ENCODE measurements around the gene SLC35A1. TPM values are rescaled to one million over a fixed set of nuclear protein-coding genes. Genes with fewer than 3 reads are reported as not detected.

The SLC35A1 gene
- total and polyA plus RNA-seq, 4 experiments from 2014 or later = 20.4 to 33.2 (median 28.7) TPM

DNA sequence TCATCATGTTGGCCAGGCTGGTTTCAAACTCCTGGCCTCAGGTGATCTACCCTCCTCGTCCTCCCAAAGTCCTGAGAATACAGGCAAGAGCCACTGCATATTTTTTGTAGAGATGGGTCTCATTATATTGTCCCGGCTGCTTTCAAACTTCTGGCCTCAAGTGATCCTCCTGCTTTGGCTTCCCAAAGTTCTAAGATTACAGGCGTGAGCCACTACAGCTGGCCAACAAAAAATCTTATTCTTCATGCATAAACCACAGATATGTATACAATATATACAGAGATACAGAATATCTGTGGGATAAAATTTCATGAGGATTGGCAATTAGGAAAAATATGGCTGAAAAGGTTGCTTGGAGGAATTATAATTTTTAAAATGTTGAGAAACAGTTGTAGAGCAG is 49.9 kb downstream of the SLC35A1 start:
- Mint-ChIP-seq H3K4me3 (no peak overlapping the region), H3K4me1 (peaks cover 0 to 5% (median 2%) of the 10 kb centered on the region in 4 donors), H3K9me3 (no peaks in the 10 kb centered on the region), H3K27me3 (no peaks in the 10 kb centered on the region), H3K36me3 (peaks cover 36 to 72% of the 10 kb centered on the region in 2 donors), H3K27ac (peak overlapping the region in 3 of 7 donors; percentile 22 to 70 (median 41))
- H3K9me3 ChIP-seq (ENCODE audit: control insufficient read depth in 1 of 2, low read length in 2 of 2) = no peaks in the 10 kb centered on the region
- H3K27me3 ChIP-seq (ENCODE audit: insufficient read depth, low read length) = no peaks in the 10 kb centered on the region
- ChIA-PET POLR2A (ENCODE audit: partially characterized antibody) (no interaction called here), CTCF (ENCODE audit: partially characterized antibody) (interaction anchor here (0.7 kb wide), 2 partner anchors 133 to 316 kb away, joined by 3 to 5 read pairs; no protein-coding TSS in a partner anchor)
- no peak for DNase-seq
- H3K36me3 ChIP-seq (ENCODE audit: insufficient read depth, low read length) = peaks cover 31% of the 10 kb centered on the region
- intact Hi-C loops (cut with micrococcal nuclease) = no loop called here
- no peak overlapping the region for H3K4me3 ChIP-seq (ENCODE audit: low read length in 2 of 2)
- no peak overlapping the region for H3K27ac ChIP-seq (ENCODE audit: low read depth, low read length)
- H3K4me1 ChIP-seq (ENCODE audit: insufficient read depth, low read length) = no peaks in the 10 kb centered on the region

DNA sequence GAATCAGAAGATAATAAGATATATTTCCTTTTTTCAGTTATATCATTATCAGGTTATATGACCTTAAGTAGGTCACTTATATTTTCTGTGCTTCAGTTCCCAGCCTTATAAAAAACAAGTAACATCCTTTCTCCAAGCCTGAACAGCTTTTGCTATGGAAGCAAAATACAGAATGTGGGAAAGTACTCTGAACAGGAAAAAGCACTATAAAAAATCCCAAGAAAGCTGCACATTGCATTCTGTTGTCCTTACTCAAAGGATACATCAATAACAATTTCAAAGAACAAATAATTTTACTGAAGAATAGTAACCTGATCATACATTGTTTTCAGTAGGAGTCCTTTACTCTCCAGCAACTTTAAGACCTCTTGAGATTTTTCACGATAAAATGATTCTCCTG is 56.4 kb downstream of the SLC35A1 start:
- POLR2A ChIA-PET (ENCODE audit: partially characterized antibody) = no interaction called here
- peaks cover 34 to 56% of the 10 kb centered on the region in 2 donors for H3K36me3 Mint-ChIP-seq
- H3K9me3 ChIP-seq (ENCODE audit: control insufficient read depth in 1 of 2, low read length in 2 of 2) = no peaks in the 10 kb centered on the region
- intact Hi-C loops (cut with micrococcal nuclease) = no loop called here
- peak overlapping the region in 3 of 7 donors; percentile 22 to 79 (median 79) for H3K27ac Mint-ChIP-seq
- peaks cover 13% of the 10 kb centered on the region for H3K36me3 ChIP-seq (ENCODE audit: insufficient read depth, low read length)
- no peaks in the 10 kb centered on the region for H3K27me3 Mint-ChIP-seq
- no peaks in the 10 kb centered on the region for H3K27me3 ChIP-seq (ENCODE audit: insufficient read depth, low read length)
- H3K9me3 Mint-ChIP-seq = no peaks in the 10 kb centered on the region
- CTCF ChIA-PET (ENCODE audit: partially characterized antibody) = no interaction called here
- no peaks in the 10 kb centered on the region for H3K4me1 ChIP-seq (ENCODE audit: insufficient read depth, low read length)
- H3K4me1 Mint-ChIP-seq = peaks cover 6 to 16% (median 13%) of the 10 kb centered on the region in 4 donors
- no peak overlapping the region for H3K27ac ChIP-seq (ENCODE audit: low read depth, low read length)
- no peak overlapping the region for H3K4me3 Mint-ChIP-seq
- H3K4me3 ChIP-seq (ENCODE audit: low read length in 2 of 2) = no peak overlapping the region
- DNase-seq = no peak

DNA sequence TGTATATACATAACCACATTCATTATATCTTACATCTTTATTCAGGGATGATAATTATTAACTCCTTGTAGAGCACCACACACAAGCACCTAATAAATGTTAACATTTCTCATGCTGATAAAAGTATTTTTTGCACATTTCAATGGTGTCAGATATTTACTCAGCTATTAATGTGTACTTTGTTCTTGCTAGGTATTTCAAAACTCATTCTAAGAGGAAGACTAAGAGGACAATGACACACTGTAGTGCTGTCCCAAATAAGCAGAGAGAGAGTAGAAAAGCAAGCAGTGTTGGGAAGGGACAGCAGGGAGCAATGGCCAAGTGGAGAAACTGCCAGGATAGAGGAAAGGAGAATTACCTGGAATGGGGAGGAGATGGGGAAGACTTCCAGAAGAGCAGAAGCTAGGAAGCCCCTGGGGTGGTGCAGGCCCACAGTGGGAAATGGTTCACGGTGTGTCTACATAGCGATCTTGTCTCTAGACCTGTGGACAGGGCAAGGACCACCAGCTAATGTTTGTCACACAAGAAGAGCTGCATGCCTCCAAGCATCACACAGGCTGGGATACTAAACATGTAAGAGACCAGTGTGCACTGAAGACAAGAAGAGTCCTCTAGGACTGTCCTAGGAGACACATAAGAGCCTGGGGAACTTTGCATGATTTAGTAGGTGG is 61.7 kb downstream of the SLC35A1 start:
- Histone ChIP-seq H3K9me3 (ENCODE audit: control insufficient read depth in 1 of 2, low read length in 2 of 2) (no peaks in the 10 kb centered on the region), H3K27me3 (ENCODE audit: insufficient read depth, low read length) (no peaks in the 10 kb centered on the region), H3K4me1 (ENCODE audit: insufficient read depth, low read length) (no peaks in the 10 kb centered on the region), H3K4me3 (ENCODE audit: low read length in 2 of 2) (no peak overlapping the region), H3K36me3 (ENCODE audit: insufficient read depth, low read length) (peaks cover 3% of the 10 kb centered on the region), H3K27ac (ENCODE audit: low read depth, low read length) (no peak overlapping the region)
- peaks cover 22 to 46% of the 10 kb centered on the region in 2 donors for H3K36me3 Mint-ChIP-seq
- POLR2A ChIA-PET (ENCODE audit: partially characterized antibody) = interaction anchor here (1.0 to 1.1 kb wide), 2 partner anchors 9 to 10 kb away, joined by 3 read pairs; no protein-coding TSS in a partner anchor
- CTCF ChIA-PET (ENCODE audit: partially characterized antibody) = no interaction called here
- H3K27ac Mint-ChIP-seq = peak overlapping the region in 5 of 7 donors; percentile 9 to 40 (median 20)
- H3K27me3 Mint-ChIP-seq = no peaks in the 10 kb centered on the region
- DNase-seq = no peak
- peaks cover 0 to 4% (median 3%) of the 10 kb centered on the region in 8 donors for H3K9me3 Mint-ChIP-seq
- peaks cover 5 to 13% (median 10%) of the 10 kb centered on the region in 4 donors for H3K4me1 Mint-ChIP-seq
- H3K4me3 Mint-ChIP-seq = peak overlapping the region in 1 of 8 donors; percentile 20
- intact Hi-C loops (cut with micrococcal nuclease) = no loop called here

DNA sequence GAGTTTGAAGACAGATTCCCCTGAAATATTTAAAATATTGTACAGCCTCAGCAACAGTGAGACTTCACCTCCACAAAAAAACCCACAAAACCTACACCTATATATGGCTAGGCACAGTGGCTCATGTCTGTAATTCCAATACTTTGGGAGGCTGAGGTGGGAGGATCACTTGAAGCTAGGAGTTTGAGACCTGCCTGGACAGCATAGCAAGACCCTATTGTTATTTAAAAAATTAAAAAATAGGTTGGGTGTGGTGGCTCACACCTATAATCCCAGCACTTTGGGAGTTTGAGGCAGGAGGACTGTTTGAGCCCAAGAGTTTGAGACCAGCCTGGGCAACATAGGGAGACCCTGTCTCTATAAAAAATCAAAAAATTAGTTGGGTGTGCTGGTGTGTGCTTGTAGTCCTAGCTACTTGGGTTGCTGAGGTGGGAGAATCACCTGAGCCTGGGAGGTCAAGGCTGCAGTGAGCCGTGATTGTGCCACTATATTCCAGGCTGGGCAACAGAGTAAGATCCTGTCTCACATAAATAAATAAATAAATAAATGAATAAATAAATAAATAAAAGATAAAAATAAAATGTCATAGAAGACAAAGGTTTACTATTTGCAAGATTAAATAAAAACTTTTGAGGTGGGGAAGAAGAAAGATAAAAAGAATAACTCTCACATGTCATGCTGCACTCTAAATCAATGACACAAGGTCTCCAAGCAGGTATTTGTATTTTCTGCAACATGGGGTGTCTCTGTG is 65.9 kb downstream of the SLC35A1 start:
- Mint-ChIP-seq H3K4me3 (no peak overlapping the region), H3K27ac (no peak overlapping the region), H3K9me3 (peaks cover 0 to 14% (median 8%) of the 10 kb centered on the region in 8 donors), H3K27me3 (no peaks in the 10 kb centered on the region), H3K36me3 (peaks cover 43 to 44% of the 10 kb centered on the region in 2 donors), H3K4me1 (peaks cover 4 to 9% (median 5%) of the 10 kb centered on the region in 4 donors)
- ChIA-PET POLR2A (ENCODE audit: partially characterized antibody) (no interaction called here), CTCF (ENCODE audit: partially characterized antibody) (no interaction called here)
- DNase-seq = no peak
- H3K4me3 ChIP-seq (ENCODE audit: low read length in 2 of 2) = no peak overlapping the region
- intact Hi-C loops (cut with micrococcal nuclease) = no loop called here
- H3K27ac ChIP-seq (ENCODE audit: low read depth, low read length) = no peak overlapping the region
- H3K36me3 ChIP-seq (ENCODE audit: insufficient read depth, low read length) = no peaks in the 10 kb centered on the region
- H3K4me1 ChIP-seq (ENCODE audit: insufficient read depth, low read length) = no peaks in the 10 kb centered on the region
- peaks cover 0 to 5% of the 10 kb centered on the region in 2 donors for H3K9me3 ChIP-seq (ENCODE audit: control insufficient read depth in 1 of 2, low read length in 2 of 2)
- H3K27me3 ChIP-seq (ENCODE audit: insufficient read depth, low read length) = no peaks in the 10 kb centered on the region

DNA sequence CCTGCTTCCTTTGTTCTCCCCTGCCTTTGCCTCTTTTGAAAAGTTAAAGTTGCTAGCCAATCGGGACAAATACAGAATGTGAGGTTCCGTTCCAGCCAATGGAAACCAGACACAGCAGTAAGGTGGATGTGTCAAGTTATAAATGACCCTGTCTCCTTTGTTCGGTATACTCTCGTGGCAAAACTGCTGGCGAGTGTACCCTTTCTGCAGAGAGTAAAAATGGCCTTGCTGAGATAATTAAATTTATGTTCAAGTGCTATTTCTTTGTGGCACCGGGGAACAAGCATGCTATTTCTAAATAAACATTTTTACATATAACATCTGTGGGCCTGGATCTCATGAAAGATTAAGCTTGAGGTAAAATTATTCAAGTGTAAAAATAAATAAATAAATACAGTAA is 66.8 kb downstream of the SLC35A1 start:
- no peak overlapping the region for H3K4me3 ChIP-seq (ENCODE audit: low read length in 2 of 2)
- no peaks in the 10 kb centered on the region for H3K27me3 Mint-ChIP-seq
- DNase-seq = no peak
- H3K4me1 ChIP-seq (ENCODE audit: insufficient read depth, low read length) = no peaks in the 10 kb centered on the region
- H3K27ac ChIP-seq (ENCODE audit: low read depth, low read length) = no peak overlapping the region
- intact Hi-C loops (cut with micrococcal nuclease) = no loop called here
- H3K4me1 Mint-ChIP-seq = peaks cover 1 to 7% (median 2%) of the 10 kb centered on the region in 4 donors
- ChIA-PET POLR2A (ENCODE audit: partially characterized antibody) (no interaction called here), CTCF (ENCODE audit: partially characterized antibody) (interaction anchor here (1.7 kb wide), 1 partner anchor 292 kb away, joined by 4 read pairs; no protein-coding TSS in a partner anchor)
- no peaks in the 10 kb centered on the region for H3K27me3 ChIP-seq (ENCODE audit: insufficient read depth, low read length)
- H3K27ac Mint-ChIP-seq = peak overlapping the region in 1 of 7 donors; percentile 21
- H3K4me3 Mint-ChIP-seq = no peak overlapping the region
- peaks cover 0 to 5% of the 10 kb centered on the region in 2 donors for H3K9me3 ChIP-seq (ENCODE audit: control insufficient read depth in 1 of 2, low read length in 2 of 2)
- H3K36me3 ChIP-seq (ENCODE audit: insufficient read depth, low read length) = no peaks in the 10 kb centered on the region
- peaks cover 46 to 48% of the 10 kb centered on the region in 2 donors for H3K36me3 Mint-ChIP-seq
- peaks cover 0 to 14% (median 8%) of the 10 kb centered on the region in 8 donors for H3K9me3 Mint-ChIP-seq

DNA sequence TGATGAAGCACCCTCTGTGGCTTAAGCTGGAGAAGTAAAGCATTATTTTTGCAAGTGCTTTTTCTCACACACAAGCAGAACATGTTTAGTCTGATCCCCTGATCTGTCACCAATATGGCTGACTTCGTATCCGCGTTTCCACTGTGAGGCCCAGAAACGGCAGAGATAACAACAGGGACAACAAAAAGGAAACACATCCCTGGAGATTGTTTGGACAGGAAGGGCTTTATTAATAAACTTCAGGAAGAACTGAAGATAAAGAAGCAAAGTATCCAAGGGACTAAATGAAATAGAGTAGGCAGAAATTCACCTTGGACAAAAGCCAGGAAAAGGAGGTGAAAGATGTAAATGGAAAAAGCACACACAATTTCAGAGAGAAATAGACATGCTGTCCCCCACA is 67.8 kb downstream of the SLC35A1 start:
- Mint-ChIP-seq H3K27me3 (no peaks in the 10 kb centered on the region), H3K4me3 (peak overlapping the region in 1 of 8 donors; percentile 7), H3K4me1 (peaks cover 0 to 6% (median under 1%) of the 10 kb centered on the region in 4 donors), H3K27ac (no peak overlapping the region), H3K36me3 (peaks cover 53 to 56% of the 10 kb centered on the region in 2 donors), H3K9me3 (peaks cover 0 to 14% (median 8%) of the 10 kb centered on the region in 8 donors)
- no peak for DNase-seq
- ChIA-PET CTCF (ENCODE audit: partially characterized antibody) (interaction anchor here (1.7 kb wide), 1 partner anchor 291 kb away, joined by 4 read pairs; no protein-coding TSS in a partner anchor), POLR2A (ENCODE audit: partially characterized antibody) (no interaction called here)
- H3K27ac ChIP-seq (ENCODE audit: low read depth, low read length) = no peak overlapping the region
- peaks cover 0 to 5% of the 10 kb centered on the region in 2 donors for H3K9me3 ChIP-seq (ENCODE audit: control insufficient read depth in 1 of 2, low read length in 2 of 2)
- H3K4me3 ChIP-seq (ENCODE audit: low read length in 2 of 2) = no peak overlapping the region
- no peaks in the 10 kb centered on the region for H3K36me3 ChIP-seq (ENCODE audit: insufficient read depth, low read length)
- intact Hi-C loops (cut with micrococcal nuclease) = no loop called here
- no peaks in the 10 kb centered on the region for H3K27me3 ChIP-seq (ENCODE audit: insufficient read depth, low read length)
- no peaks in the 10 kb centered on the region for H3K4me1 ChIP-seq (ENCODE audit: insufficient read depth, low read length)

DNA sequence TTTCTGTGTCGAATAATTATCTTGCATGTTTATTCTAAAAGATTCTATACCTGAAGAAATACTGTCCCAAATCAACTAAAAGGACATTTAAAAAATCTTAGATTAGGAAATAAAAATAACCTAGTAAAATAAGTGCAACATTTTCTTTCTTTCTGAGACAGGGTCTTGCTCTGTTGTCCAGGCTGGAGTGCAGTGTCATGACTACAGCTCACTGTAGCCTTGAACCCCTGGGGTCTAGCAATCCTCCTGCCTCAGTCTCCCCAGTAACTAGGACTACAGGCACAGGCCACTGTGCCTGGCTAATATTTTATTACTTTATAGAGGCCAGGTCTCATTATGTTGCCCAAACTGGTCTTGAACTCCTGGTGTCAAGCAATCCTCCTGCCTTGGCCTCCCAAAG is 68.3 kb downstream of the SLC35A1 start:
- intact Hi-C loops (cut with micrococcal nuclease) = no loop called here
- no peak overlapping the region for H3K27ac Mint-ChIP-seq
- peaks cover 4% of the 10 kb centered on the region for H3K36me3 ChIP-seq (ENCODE audit: insufficient read depth, low read length)

More for the DNA sequence above, 68.3 kb downstream of the SLC35A1 start:
- Histone ChIP-seq H3K27me3 (ENCODE audit: insufficient read depth, low read length) (no peaks in the 10 kb centered on the region), H3K27ac (ENCODE audit: low read depth, low read length) (no peak overlapping the region), H3K4me1 (ENCODE audit: insufficient read depth, low read length) (no peaks in the 10 kb centered on the region), H3K9me3 (ENCODE audit: control insufficient read depth in 1 of 2, low read length in 2 of 2) (peaks cover 0 to 5% of the 10 kb centered on the region in 2 donors), H3K4me3 (ENCODE audit: low read length in 2 of 2) (no peak overlapping the region)
- peaks cover 58 to 59% of the 10 kb centered on the region in 2 donors for H3K36me3 Mint-ChIP-seq
- ChIA-PET CTCF (ENCODE audit: partially characterized antibody) (interaction anchor here (1.0 kb wide), 1 partner anchor 13 kb away, joined by 3 read pairs; no protein-coding TSS in a partner anchor), POLR2A (ENCODE audit: partially characterized antibody) (no interaction called here)
- peaks cover 0 to 6% (median under 1%) of the 10 kb centered on the region in 4 donors for H3K4me1 Mint-ChIP-seq
- no peaks in the 10 kb centered on the region for H3K27me3 Mint-ChIP-seq
- DNase-seq = no peak
- H3K4me3 Mint-ChIP-seq = no peak overlapping the region
- peaks cover 0 to 14% (median 8%) of the 10 kb centered on the region in 8 donors for H3K9me3 Mint-ChIP-seq
